ENCODE results near the gene TNFSF15. TPM values are rescaled to one million over a fixed set of nuclear protein-coding genes. Genes with fewer than 3 reads are reported as not detected.

Gene TNFSF15
- total RNA-seq, 1 donor from 2014 or later: 2.1 TPM

GRCh38 chr9:114784721-114785279 is 21.0 kb downstream of the TNFSF15 start:
- Mint-ChIP-seq H3K27me3 (no peaks in the 10 kb centered on the region), H3K36me3 (ENCODE audit: insufficient read depth) (no peaks in the 10 kb centered on the region), H3K9me3 (ENCODE audit: low read depth) (no peaks in the 10 kb centered on the region), H3K27ac (no peak overlapping the region), H3K4me1 (ENCODE audit: low read depth) (peaks cover 21% of the 10 kb centered on the region), H3K4me3 (ENCODE audit: low read depth) (no peak overlapping the region)
- no peak for TF ChIP-seq CTCF (IDR thresholded peaks at IDR 0.05; ENCODE audit: unreplicated experiment)
- no peak for DNase-seq (ENCODE audit: low spot score, unreplicated experiment)

GRCh38 chr9:114782586-114782985 is 23.3 kb downstream of the TNFSF15 start:
- Mint-ChIP-seq H3K36me3 (ENCODE audit: insufficient read depth) (no peaks in the 10 kb centered on the region), H3K27ac (no peak overlapping the region), H3K9me3 (ENCODE audit: low read depth) (no peaks in the 10 kb centered on the region), H3K27me3 (peaks cover 7% of the 10 kb centered on the region), H3K4me1 (ENCODE audit: low read depth) (peaks cover 19% of the 10 kb centered on the region), H3K4me3 (ENCODE audit: low read depth) (no peak overlapping the region)
- no peak for DNase-seq (ENCODE audit: low spot score, unreplicated experiment)
- no peak for TF ChIP-seq CTCF (IDR thresholded peaks at IDR 0.05; ENCODE audit: unreplicated experiment)

GRCh38 chr9:114779352-114779845 is 26.4 kb downstream of the TNFSF15 start:
- Mint-ChIP-seq H3K4me1 (ENCODE audit: low read depth) (peaks cover 3% of the 10 kb centered on the region), H3K9me3 (ENCODE audit: low read depth) (no peaks in the 10 kb centered on the region), H3K4me3 (ENCODE audit: low read depth) (no peak overlapping the region), H3K36me3 (ENCODE audit: insufficient read depth) (no peaks in the 10 kb centered on the region), H3K27me3 (peaks cover 14% of the 10 kb centered on the region), H3K27ac (no peak overlapping the region)
- no peak for DNase-seq (ENCODE audit: low spot score, unreplicated experiment)
- no peak for TF ChIP-seq CTCF (IDR thresholded peaks at IDR 0.05; ENCODE audit: unreplicated experiment)

GRCh38 chr9:114777821-114778609 is 27.8 kb downstream of the TNFSF15 start:
- H3K4me1 Mint-ChIP-seq (ENCODE audit: low read depth): peaks cover 2% of the 10 kb centered on the region
- DNase-seq (ENCODE audit: low spot score, unreplicated experiment): no peak
- peaks cover 14% of the 10 kb centered on the region for H3K27me3 Mint-ChIP-seq
- H3K9me3 Mint-ChIP-seq (ENCODE audit: low read depth): no peaks in the 10 kb centered on the region
- no peak overlapping the region for H3K27ac Mint-ChIP-seq
- TF ChIP-seq CTCF (IDR thresholded peaks at IDR 0.05; ENCODE audit: unreplicated experiment): no peak
- no peak overlapping the region for H3K4me3 Mint-ChIP-seq (ENCODE audit: low read depth)
- H3K36me3 Mint-ChIP-seq (ENCODE audit: insufficient read depth): no peaks in the 10 kb centered on the region

- Mint-ChIP-seq H3K9me3 (ENCODE audit: low read depth) (no peaks in the 10 kb centered on the region), H3K36me3 (ENCODE audit: insufficient read depth) (no peaks in the 10 kb centered on the region), H3K4me1 (ENCODE audit: low read depth) (peaks cover 2% of the 10 kb centered on the region), H3K27ac (no peak overlapping the region), H3K27me3 (peaks cover 14% of the 10 kb centered on the region), H3K4me3 (ENCODE audit: low read depth) (no peak overlapping the region)
- no peak for TF ChIP-seq CTCF (IDR thresholded peaks at IDR 0.05; ENCODE audit: unreplicated experiment)
- no peak for DNase-seq (ENCODE audit: low spot score, unreplicated experiment)
These were observed 29.0 kb downstream of the TNFSF15 start for GRCh38 chr9:114776683-114777399.

All from progenitor cell of endocrine pancreas (in vitro differentiated cells).